HS-5 (cell line): ENCODE data around the gene WDSUB1.

Experiments
- DNase-seq: peaks from one replicate; pipeline ENCODE4 v3.0.0-alpha.2; 2012; ENCODE audit warnings: low read depth

The WDSUB1 gene

GRCh38 chr2:159224061-159224813 is 62.3 kb downstream of the WDSUB1 start:
- no peak for DNase-seq

- no peak for DNase-seq
Observed at GRCh38 chr2:159219394-159219998, 67.0 kb downstream of the WDSUB1 start.

- DNase-seq: no peak
Observed at GRCh38 chr2:159218389-159218788, 68.1 kb downstream of the WDSUB1 start.

- DNase-seq: no peak
Observed at GRCh38 chr2:159217676-159218075, 68.8 kb downstream of the WDSUB1 start.

- DNase-seq: no peak
Observed at GRCh38 chr2:159215116-159215515, 71.4 kb downstream of the WDSUB1 start.

- no peak for DNase-seq
Observed at GRCh38 chr2:159214325-159214865, 72.1 kb downstream of the WDSUB1 start.

GRCh38 chr2:159213296-159213695 is 73.2 kb downstream of the WDSUB1 start:
- no peak for DNase-seq

GRCh38 chr2:159211447-159212396 is 74.8 kb downstream of the WDSUB1 start:
- DNase-seq: no peak

GRCh38 chr2:159209341-159210306 is 76.9 kb downstream of the WDSUB1 start:
- no peak for DNase-seq

GRCh38 chr2:159208438-159208837 is 78.1 kb downstream of the WDSUB1 start:
- no peak for DNase-seq

GRCh38 chr2:159206736-159207380 is 79.6 kb downstream of the WDSUB1 start:
- no peak for DNase-seq

GRCh38 chr2:159204381-159205144 is 81.9 kb downstream of the WDSUB1 start:
- no peak for DNase-seq

GRCh38 chr2:159202568-159203071 is 83.9 kb downstream of the WDSUB1 start:
- DNase-seq: peak; percentile 92

GRCh38 chr2:159201360-159202063 is 85.0 kb downstream of the WDSUB1 start:
- no peak for DNase-seq

- DNase-seq: no peak
Observed at GRCh38 chr2:159200498-159200897, 86.0 kb downstream of the WDSUB1 start.

GRCh38 chr2:159199761-159200465 is 86.6 kb downstream of the WDSUB1 start:
- no peak for DNase-seq

- no peak for DNase-seq
Observed at GRCh38 chr2:159199236-159199635, 87.3 kb downstream of the WDSUB1 start.

GRCh38 chr2:159196393-159196925 is 90.0 kb downstream of the WDSUB1 start:
- no peak for DNase-seq
